Measurements from ENCODE around the gene TMCO2.

GRCh38 chr1:40265919-40266318 is 18.2 kb downstream of the TMCO2 start:
- TF ChIP-seq CTCF (IDR thresholded peaks at IDR 0.05) = no peak
- no peak for TF ChIP-seq POLR2A (IDR thresholded peaks at IDR 0.05)
- TF ChIP-seq POLR2AphosphoS5 (IDR thresholded peaks at IDR 0.05; ENCODE audit: insufficient read depth in 1 of 2, low read depth in 1 of 2) = no peak
